Uterus (tissue), 4 donors: ENCODE results near the gene PNPO. TPM values are rescaled to one million over a fixed set of nuclear protein-coding genes. Genes with fewer than 3 reads are reported as not detected.

Source experiments
- DNase-seq, 2 donors: peaks; one replicate each; pipeline ENCODE4 v3.0.0-alpha.2; 2019 to 2020
- H3K27ac ChIP-seq, 2 donors: fragments of 200-600 bp; sonication (generic); 1 replicate in 1 of 2; 2 replicates in 1 of 2; pipeline ENCODE4 v1.5.1; 2016 to 2018
- H3K27me3 ChIP-seq, 2 donors: fragments of 200-600 bp; sonication (generic); one replicate each; pipeline ENCODE4 v1.5.1; 2018 to 2019; ENCODE audit warnings: control low read depth in 1 of 2
- H3K36me3 ChIP-seq, 2 donors: fragments of 200-600 bp; sonication (generic); one replicate each; pipeline ENCODE4 v1.5.1; 2019; ENCODE audit warnings: control low read depth in 1 of 2
- H3K4me1 ChIP-seq, 2 donors: fragments of 200-600 bp; sonication (generic); one replicate each; pipeline ENCODE4 v1.5.1; 2018 to 2019; ENCODE audit warnings: control low read depth in 1 of 2
- H3K4me3 ChIP-seq, 2 donors: fragments of 200-600 bp; sonication (generic); 1 replicate in 1 of 2; 2 replicates in 1 of 2; pipeline ENCODE4 v1.5.1; 2018 to 2019; ENCODE audit warnings: mild to moderate bottlenecking in 1 of 2
- H3K9me3 ChIP-seq, 2 donors: fragments of 200-600 bp; sonication (generic); one replicate each; pipeline ENCODE4 v1.5.1; 2019; ENCODE audit warnings: control low read depth in 1 of 2
- CTCF ChIP-seq, 4 experiments: fragments of 200-600 bp in 2 of 4; fragments of 450-650 bp in 2 of 4; sonication (generic) in 2 of 4; IDR thresholded peaks; one replicate each; pipeline ENCODE4 v1.5.1; 2016 to 2019; ENCODE audit warnings: antibody characterized with exemption in 4 of 4, mild to moderate bottlenecking in 2 of 4, moderate library complexity in 1 of 4
- POLR2A ChIP-seq, 2 donors: fragments of 450-650 bp; IDR thresholded peaks; one replicate each; pipeline ENCODE4 v1.6.1; 2016; ENCODE audit warnings: antibody characterized with exemption in 2 of 2, mild to moderate bottlenecking in 1 of 2, moderate library complexity in 1 of 2
- intact Hi-C: fragments of 100-400 bp; cut with DNase I; formaldehyde crosslinking; loops from one replicate; pipeline ENCODE4 v1.15.1; 2023; ENCODE audit warnings: low total_unique reads
- total RNA-seq, 4 donors: library from RNA; depleted of rRNA in 3 of 4; stranded (reverse); fragments of >200 nt in 3 of 4; gene quantifications; one replicate each; pipeline versions ENCODE4 v1.1.0 to v1.2.4, GENCODE V29; 2014 to 2023
- donor health status: DM: yes; HTN: yes; CAD: no.

The PNPO gene
- total RNA-seq, 4 donors from 2014 or later, result 16.7 to 29.4 (median 17.4) TPM

GRCh38 chr17:47975823-47976205, 34.4 kb downstream of the PNPO start:
- Histone ChIP-seq H3K27ac (no peak overlapping the region), H3K4me1 (no peaks in the 10 kb centered on the region), H3K36me3 (no peaks in the 10 kb centered on the region), H3K9me3 (no peaks in the 10 kb centered on the region), H3K27me3 (no peaks in the 10 kb centered on the region), H3K4me3 (no peak overlapping the region)
- DNase-seq, result no peak
- intact Hi-C loops, result no loop called here
- TF ChIP-seq POLR2A (IDR thresholded peaks at IDR 0.05) (no peak), CTCF (IDR thresholded peaks at IDR 0.05) (no peak)

GRCh38 chr17:47978324-47978723, 37.0 kb downstream of the PNPO start:
- Histone ChIP-seq H3K27ac (no peak overlapping the region), H3K4me1 (no peaks in the 10 kb centered on the region), H3K9me3 (no peaks in the 10 kb centered on the region), H3K36me3 (no peaks in the 10 kb centered on the region), H3K27me3 (no peaks in the 10 kb centered on the region), H3K4me3 (no peak overlapping the region)
- TF ChIP-seq POLR2A (IDR thresholded peaks at IDR 0.05), result no peak
- peak; percentile 43 to 62 (median 48) for TF ChIP-seq CTCF (IDR thresholded peaks at IDR 0.05)
- peak; percentile 36 to 45 for DNase-seq
- intact Hi-C loops, result no loop called here

GRCh38 chr17:47980541-47980940, 39.2 kb downstream of the PNPO start:
- Histone ChIP-seq H3K9me3 (no peaks in the 10 kb centered on the region), H3K4me3 (no peak overlapping the region), H3K4me1 (no peaks in the 10 kb centered on the region), H3K27me3 (no peaks in the 10 kb centered on the region), H3K36me3 (no peaks in the 10 kb centered on the region), H3K27ac (no peak overlapping the region)
- DNase-seq, result no peak
- intact Hi-C loops, result no loop called here
- no peak for TF ChIP-seq CTCF (IDR thresholded peaks at IDR 0.05)
- no peak for TF ChIP-seq POLR2A (IDR thresholded peaks at IDR 0.05)

GRCh38 chr17:47981462-47981861, 40.1 kb downstream of the PNPO start:
- no peaks in the 10 kb centered on the region for H3K9me3 ChIP-seq
- no peak overlapping the region for H3K27ac ChIP-seq
- H3K36me3 ChIP-seq, result no peaks in the 10 kb centered on the region
- H3K4me1 ChIP-seq, result no peaks in the 10 kb centered on the region
- intact Hi-C loops, result no loop called here
- H3K27me3 ChIP-seq, result no peaks in the 10 kb centered on the region
- no peak for TF ChIP-seq POLR2A (IDR thresholded peaks at IDR 0.05)
- TF ChIP-seq CTCF (IDR thresholded peaks at IDR 0.05), result no peak
- H3K4me3 ChIP-seq, result no peak overlapping the region
- no peak for DNase-seq

- Histone ChIP-seq H3K9me3 (no peaks in the 10 kb centered on the region), H3K36me3 (no peaks in the 10 kb centered on the region), H3K27ac (no peak overlapping the region), H3K4me1 (no peaks in the 10 kb centered on the region), H3K27me3 (no peaks in the 10 kb centered on the region), H3K4me3 (no peak overlapping the region)
- intact Hi-C loops, result no loop called here
- TF ChIP-seq POLR2A (IDR thresholded peaks at IDR 0.05) (no peak), CTCF (IDR thresholded peaks at IDR 0.05) (no peak)
- no peak for DNase-seq
Observed at GRCh38 chr17:47982091-47982617, 40.8 kb downstream of the PNPO start.
